ENCODE results near the gene NKX1-2.

GRCh38 chr10:124433461-124433860, 16.4 kb downstream of the NKX1-2 start:
- TF ChIP-seq, protein P1, sequence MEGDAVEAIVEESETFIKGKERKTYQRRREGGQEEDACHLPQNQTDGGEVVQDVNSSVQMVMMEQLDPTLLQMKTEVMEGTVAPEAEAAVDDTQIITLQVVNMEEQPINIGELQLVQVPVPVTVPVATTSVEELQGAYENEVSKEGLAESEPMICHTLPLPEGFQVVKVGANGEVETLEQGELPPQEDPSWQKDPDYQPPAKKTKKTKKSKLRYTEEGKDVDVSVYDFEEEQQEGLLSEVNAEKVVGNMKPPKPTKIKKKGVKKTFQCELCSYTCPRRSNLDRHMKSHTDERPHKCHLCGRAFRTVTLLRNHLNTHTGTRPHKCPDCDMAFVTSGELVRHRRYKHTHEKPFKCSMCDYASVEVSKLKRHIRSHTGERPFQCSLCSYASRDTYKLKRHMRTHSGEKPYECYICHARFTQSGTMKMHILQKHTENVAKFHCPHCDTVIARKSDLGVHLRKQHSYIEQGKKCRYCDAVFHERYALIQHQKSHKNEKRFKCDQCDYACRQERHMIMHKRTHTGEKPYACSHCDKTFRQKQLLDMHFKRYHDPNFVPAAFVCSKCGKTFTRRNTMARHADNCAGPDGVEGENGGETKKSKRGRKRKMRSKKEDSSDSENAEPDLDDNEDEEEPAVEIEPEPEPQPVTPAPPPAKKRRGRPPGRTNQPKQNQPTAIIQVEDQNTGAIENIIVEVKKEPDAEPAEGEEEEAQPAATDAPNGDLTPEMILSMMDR (conservative IDR thresholded peaks at IDR 0.05; ENCODE audit: low read depth, low read length), result no peak
- no peak for TF ChIP-seq EZH2 (IDR thresholded peaks at IDR 0.05; ENCODE audit: low read length, unreplicated experiment)
- TF ChIP-seq EZH2phosphoT487 (IDR thresholded peaks at IDR 0.05; ENCODE audit: borderline replicate concordance, low read length), result no peak
